ENCODE measurements around the gene ATXN1.

GRCh38 chr6:16649890-16650289 is 111.4 kb downstream of the ATXN1 start:
- TF ChIP-seq CTCF (IDR thresholded peaks at IDR 0.05) = no peak
- TF ChIP-seq POLR2A (IDR thresholded peaks at IDR 0.05; ENCODE audit: low read depth) = no peak
- TF ChIP-seq EP300 (IDR thresholded peaks at IDR 0.05) = no peak
